HepG2 (cell line): ENCODE results near the gene CLEC2A. TPM values are rescaled to one million over a fixed set of nuclear protein-coding genes. Genes with fewer than 3 reads are reported as not detected.
"Not testable (repeated sequence)": the region's sequence is repeated elsewhere in the genome, so short reads cannot be mapped to it uniquely, and the experiment has no call there.

ENCODE experiments used
- ATAC-seq: fragments of 200-7000 bp; cut with Tn5 transposase; 3 replicates; pipeline ENCODE4 v1.9.1; 2020; ENCODE audit warnings: mild to moderate bottlenecking, moderate library complexity
- BruUV-seq: library from RNA; stranded (reverse); fragments of 400-500 nt; replicated peaks from 2 replicates; lab custom pipeline; 2021; lab: Mats Ljungman, UMichigan
- CTCF ChIA-PET: fragments of 300-600 bp; formaldehyde crosslinking; extraction: SDS; loops from one replicate; lab custom pipeline; 2021; ENCODE audit warnings: low total read pairs, inconsistent platforms, low intra/inter-chr PET ratio; lab: Yijun Ruan, JAX
- POLR2A ChIA-PET: fragments of 350-600 bp; sonication (Branson Sonifier 250); formaldehyde crosslinking; loops from one replicate; lab custom pipeline; 2020; ENCODE audit warnings: antibody characterized with exemption, inconsistent platforms; lab: Yijun Ruan, JAX
- DNase-seq: peaks from one replicate; pipeline ENCODE4 v3.0.0-alpha.2; 2015; ENCODE audit warnings: low spot score
- FAIRE-seq: peaks from 3 replicates; lab custom pipeline; 2011; peaks lifted over from hg19 to GRCh38; lab: Jason Lieb, UNC
- H2AFZ ChIP-seq: one replicate; pipeline ENCODE4 v1.6.1; 2011; ENCODE audit warnings: low read length, inconsistent platforms
- H3K27ac ChIP-seq: fragments of 300-600 bp; 3 replicates; pipeline ENCODE4 v1.8.0; 2011; ENCODE audit warnings: mixed run types, mild to moderate bottlenecking, mixed read lengths, low read length, inconsistent platforms; ENCODE audit not compliant: insufficient read depth; ENCODE audit errors: extremely low read length
- H3K27me3 ChIP-seq, 2 experiments: fragments of 200-600 bp in 1 of 2; 2 replicates in 1 of 2; 3 replicates in 1 of 2; pipeline versions ENCODE4 v1.6.0 to v1.8.0; 2011; ENCODE audit warnings: low read length in 2 of 2, mild to moderate bottlenecking in 2 of 2, moderate library complexity in 2 of 2, inconsistent platforms in 1 of 2; ENCODE audit not compliant: insufficient read depth in 2 of 2, control insufficient read depth in 1 of 2
- H3K36me3 ChIP-seq, 2 experiments: fragments of 200-600 bp in 1 of 2; replicated peaks in 1 of 2; 2 replicates in 1 of 2; 3 replicates in 1 of 2; pipeline versions ENCODE4 v1.5.1 to v1.8.0; 2011; ENCODE audit warnings: low read length in 2 of 2, inconsistent platforms in 1 of 2; ENCODE audit not compliant: insufficient read depth in 2 of 2, control insufficient read depth in 1 of 2
- H3K4me1 ChIP-seq: 2 replicates; pipeline ENCODE4 v1.5.1; 2012; ENCODE audit warnings: low read length, inconsistent platforms; ENCODE audit not compliant: insufficient read depth
- H3K4me2 ChIP-seq: 2 replicates; pipeline ENCODE4 v1.6.0; 2011; ENCODE audit warnings: low read depth, low read length, inconsistent platforms
- H3K4me3 ChIP-seq, 3 experiments: fragments of 200-600 bp in 1 of 3; sonication (generic), shearing (Covaris generic) in 1 of 3; replicated peaks in 1 of 3; 2 replicates each; pipeline ENCODE4 v1.5.1; 2011 to 2016; ENCODE audit warnings: low read length in 3 of 3, inconsistent platforms in 2 of 3, low read depth in 2 of 3, mild to moderate bottlenecking in 2 of 3, control low read depth in 1 of 3, mixed read lengths in 1 of 3; ENCODE audit not compliant: insufficient read depth in 1 of 3
- H3K79me2 ChIP-seq: one replicate; pipeline ENCODE4 v1.6.1; 2011; ENCODE audit warnings: low read length, inconsistent platforms; ENCODE audit not compliant: insufficient read depth
- H3K9ac ChIP-seq: 2 replicates; pipeline ENCODE4 v1.6.0; 2011; ENCODE audit warnings: mild to moderate bottlenecking, low read depth, low read length, inconsistent platforms; ENCODE audit not compliant: insufficient read depth
- H3K9me3 ChIP-seq: 2 replicates; pipeline ENCODE4 v1.5.1; 2012; ENCODE audit warnings: mild to moderate bottlenecking, low read length
- H4K20me1 ChIP-seq: 2 replicates; pipeline ENCODE4 v1.6.0; 2011; ENCODE audit warnings: inconsistent platforms, mild to moderate bottlenecking, low read length, moderate library complexity; ENCODE audit not compliant: insufficient read depth
- CEBPB ChIP-seq: IDR thresholded peaks from 2 replicates; pipeline ENCODE4 v1.6.1; 2011; ENCODE audit warnings: low read depth, low read length, improper control_type of control experiment, borderline replicate concordance
- HHEX ChIP-seq: IDR thresholded peaks from 2 replicates; pipeline ENCODE4 v1.6.1; 2016; ENCODE audit warnings: control low read depth
- HMG20B ChIP-seq: conservative IDR thresholded peaks from 2 replicates; pipeline ENCODE4 v1.6.1; 2016; ENCODE audit warnings: missing genetic modification reagents, missing compliant biosample characterization
- KLF6 ChIP-seq: IDR thresholded peaks from 2 replicates; pipeline ENCODE4 v1.8.0; 2016; ENCODE audit warnings: missing biosample characterization, missing genetic modification reagents
- PTBP1 ChIP-seq: fragments of 200-400 bp; formaldehyde crosslinking; IDR thresholded peaks from 2 replicates; pipeline ENCODE4 v1.6.1; 2018; ENCODE audit warnings: low read length, low read depth; ENCODE audit not compliant: poor library complexity, severe bottlenecking
- ZFY ChIP-seq: sonication (generic); formaldehyde crosslinking; IDR thresholded peaks from 2 replicates; pipeline ENCODE4 v1.4.0; 2020; ENCODE audit warnings: missing genetic modification reagents
- ZNF746 ChIP-seq: sonication (generic); formaldehyde crosslinking; IDR thresholded peaks from 2 replicates; pipeline ENCODE4 v1.8.0; 2022; ENCODE audit warnings: mild to moderate bottlenecking, missing genetic modification reagents
- ZNF800 ChIP-seq: sonication (generic); formaldehyde crosslinking; IDR thresholded peaks from 2 replicates; pipeline ENCODE4 v1.4.0; 2020; ENCODE audit warnings: missing genetic modification reagents
- WGBS: methylation state at CpG from one replicate; pipeline ENCODE4 v1.1.6; 2017; ENCODE audit warnings: low lambda C conversion rate; 5-methylcytosine and 5-hydroxymethylcytosine counted together
- in situ Hi-C: cut with HindIII; loops from 2 replicates; pipeline ENCODE4 v1.10.0; 2017; ENCODE audit warnings: low pct_unique_long_range_greater_than_20kb; ENCODE audit not compliant: extremely low pct_ligation_motif_present
- intact Hi-C: fragments of 100-400 bp; cut with micrococcal nuclease; formaldehyde crosslinking; loops from one replicate; pipeline ENCODE4 v1.10.0; 2022; ENCODE audit not compliant: unreplicated experiment
- polyA plus RNA-seq, 8 experiments: library from polyadenylated mRNA; depleted of rRNA in 3 of 8; stranded (reverse) in 7 of 8; unstranded in 1 of 8; fragments of >200 nt; fragmentation: Illumina TruSeq in 4 of 8; extraction: Trizol in 4 of 8; gene quantifications; 2 replicates each; pipeline versions ENCODE4 v1.2.1 to v1.2.3, GENCODE V29; 2011 to 2016; ENCODE audit warnings: low read depth in 4 of 8, missing spikeins in 1 of 8, mixed read lengths in 1 of 8; ENCODE audit not compliant: insufficient read depth in 1 of 8
- total RNA-seq, 5 experiments: library from RNA; depleted of rRNA; stranded (reverse); fragments of >200 nt; fragmentation: Illumina TruSeq; extraction: Trizol; gene quantifications; 2 replicates each; pipeline ENCODE4 v1.2.3, GENCODE V29; 2016; ENCODE audit warnings: low read depth in 1 of 5
- TF ChIP-seq, protein P1 (sequence below): sonication (generic); formaldehyde crosslinking; IDR thresholded peaks from 2 replicates; pipeline ENCODE4 v1.9.0; 2022; ENCODE audit warnings: low read depth, missing genetic modification reagents

Gene CLEC2A
- total and polyA plus RNA-seq, 2 of the 13 experiments (the other 11 are each of a cell fraction or from before 2014, with no cell fraction given), result not detected

DNA sequence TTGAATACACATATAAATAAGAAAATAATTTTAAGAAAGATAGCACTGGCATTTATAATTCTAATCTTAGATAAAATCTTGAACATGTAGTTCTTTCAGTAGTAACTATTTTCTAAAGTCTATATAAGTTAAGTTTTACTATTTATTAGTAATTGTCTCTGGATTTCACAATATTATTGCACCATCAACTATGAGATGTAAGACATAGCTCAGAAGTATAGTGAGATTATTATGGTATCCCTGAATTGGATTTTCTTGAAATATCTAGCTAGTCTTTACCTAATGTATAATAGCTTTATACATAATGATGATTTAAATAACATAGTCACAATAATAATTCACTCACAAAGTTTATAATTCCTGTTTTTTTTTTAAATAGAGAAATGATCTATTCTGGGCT is 45.7 kb upstream of the CLEC2A start:
- H3K36me3 ChIP-seq, result no peaks in the 10 kb centered on the region
- DNase-seq (no peak), FAIRE-seq (no peak), ATAC-seq (no peak)
- H3K9ac ChIP-seq, result no peak overlapping the region
- H3K4me1 ChIP-seq, result no peaks in the 10 kb centered on the region
- H3K4me3 ChIP-seq, result no peak overlapping the region
- H3K27me3 ChIP-seq, result no peaks in the 10 kb centered on the region
- no peak overlapping the region for H3K4me2 ChIP-seq
- in situ Hi-C loops, result no loop called here
- no peak for TF ChIP-seq PTBP1
- TF ChIP-seq ZFY, result no peak
- no peak for TF ChIP-seq HHEX (CRISPR knock-in tag)
- TF ChIP-seq, protein P1, sequence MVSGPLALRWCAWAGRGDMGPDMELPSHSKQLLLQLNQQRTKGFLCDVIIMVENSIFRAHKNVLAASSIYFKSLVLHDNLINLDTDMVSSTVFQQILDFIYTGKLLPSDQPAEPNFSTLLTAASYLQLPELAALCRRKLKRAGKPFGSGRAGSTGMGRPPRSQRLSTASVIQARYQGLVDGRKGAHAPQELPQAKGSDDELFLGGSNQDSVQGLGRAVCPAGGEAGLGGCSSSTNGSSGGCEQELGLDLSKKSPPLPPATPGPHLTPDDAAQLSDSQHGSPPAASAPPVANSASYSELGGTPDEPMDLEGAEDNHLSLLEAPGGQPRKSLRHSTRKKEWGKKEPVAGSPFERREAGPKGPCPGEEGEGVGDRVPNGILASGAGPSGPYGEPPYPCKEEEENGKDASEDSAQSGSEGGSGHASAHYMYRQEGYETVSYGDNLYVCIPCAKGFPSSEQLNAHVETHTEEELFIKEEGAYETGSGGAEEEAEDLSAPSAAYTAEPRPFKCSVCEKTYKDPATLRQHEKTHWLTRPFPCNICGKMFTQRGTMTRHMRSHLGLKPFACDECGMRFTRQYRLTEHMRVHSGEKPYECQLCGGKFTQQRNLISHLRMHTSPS, result no peak
- TF ChIP-seq HMG20B, result no peak
- no peak for TF ChIP-seq ZNF746 (CRISPR knock-in tag)
- TF ChIP-seq ZNF800, result no peak
- TF ChIP-seq KLF6 (CRISPR knock-in tag), result no peak
- TF ChIP-seq CEBPB, result peak; percentile 32; the same call in 1 of the 2 replicates
- intact Hi-C loops, result no loop called here
- BruUV-seq, result no TSS peak
- peaks cover 10% of the 10 kb centered on the region; the same call in 1 of the 2 replicates for H3K9me3 ChIP-seq
- CTCF ChIA-PET, result no interaction called here
- POLR2A ChIA-PET, result no interaction called here
- H3K27ac ChIP-seq, result no peak overlapping the region
- H3K79me2 ChIP-seq, result no peaks in the 10 kb centered on the region
- H2AFZ ChIP-seq, result no peak overlapping the region
- H4K20me1 ChIP-seq, result no peaks in the 10 kb centered on the region

GRCh38 chr12:9976626-9977025 is 44.5 kb upstream of the CLEC2A start:
- H3K36me3 ChIP-seq, H3K4me1 ChIP-seq, H3K9ac ChIP-seq, H4K20me1 ChIP-seq, CTCF ChIA-PET, DNase-seq, H3K4me2 ChIP-seq, ATAC-seq, in situ Hi-C loops, H3K27me3 ChIP-seq, H3K79me2 ChIP-seq, intact Hi-C loops, FAIRE-seq, H2AFZ ChIP-seq, POLR2A ChIA-PET, H3K4me3 ChIP-seq, H3K27ac ChIP-seq, BruUV-seq: not testable (repeated sequence)
- peaks cover 10% of the 10 kb centered on the region; the same call in 1 of the 2 replicates for H3K9me3 ChIP-seq
- 0% methylated on average over 5 of the region's 5 CpGs for WGBS
